PFSK-1 (cell line): ENCODE results near the gene ABCA7.

ENCODE experiments used
- FOXP2 ChIP-seq: optimal IDR thresholded peaks from 2 replicates; pipeline ENCODE3; 2011; ENCODE audit warnings: borderline replicate concordance, control low read depth, inconsistent platforms; ENCODE audit not compliant: insufficient read depth; ENCODE audit errors: extremely low read length, extremely low read depth
- POLR2AphosphoS5 ChIP-seq: IDR thresholded peaks from 2 replicates; pipeline ENCODE4 v1.6.1; 2012; ENCODE audit warnings: low read depth, mild to moderate bottlenecking, control low read depth, low read length, moderate library complexity
- SIN3A ChIP-seq: IDR thresholded peaks from 2 replicates; pipeline ENCODE4 v1.6.1; 2012; ENCODE audit warnings: mild to moderate bottlenecking, low read length, moderate library complexity, borderline replicate concordance; ENCODE audit not compliant: insufficient read depth
- TAF1 ChIP-seq: IDR thresholded peaks from 2 replicates; pipeline ENCODE4 v1.6.1; 2012; ENCODE audit warnings: low read length, control low read depth, borderline replicate concordance; ENCODE audit not compliant: insufficient read depth
- TF ChIP-seq, protein P1 (sequence below), 2 experiments: IDR thresholded peaks; 2 replicates each; pipeline versions ENCODE4 v1.6.1 to v1.8.0; 2011 to 2012; ENCODE audit warnings: low read depth in 2 of 2, low read length in 2 of 2, control low read depth in 1 of 2, inconsistent platforms in 1 of 2, mild to moderate bottlenecking in 1 of 2, moderate library complexity in 1 of 2; ENCODE audit not compliant: insufficient read depth in 1 of 2

ABCA7 gene

GRCh38 chr19:991932-992669 is 47.8 kb upstream of the ABCA7 start:
- TF ChIP-seq TAF1 (no peak), POLR2AphosphoS5 (no peak), SIN3A (no peak), FOXP2 (no peak)
- TF ChIP-seq, protein P1, sequence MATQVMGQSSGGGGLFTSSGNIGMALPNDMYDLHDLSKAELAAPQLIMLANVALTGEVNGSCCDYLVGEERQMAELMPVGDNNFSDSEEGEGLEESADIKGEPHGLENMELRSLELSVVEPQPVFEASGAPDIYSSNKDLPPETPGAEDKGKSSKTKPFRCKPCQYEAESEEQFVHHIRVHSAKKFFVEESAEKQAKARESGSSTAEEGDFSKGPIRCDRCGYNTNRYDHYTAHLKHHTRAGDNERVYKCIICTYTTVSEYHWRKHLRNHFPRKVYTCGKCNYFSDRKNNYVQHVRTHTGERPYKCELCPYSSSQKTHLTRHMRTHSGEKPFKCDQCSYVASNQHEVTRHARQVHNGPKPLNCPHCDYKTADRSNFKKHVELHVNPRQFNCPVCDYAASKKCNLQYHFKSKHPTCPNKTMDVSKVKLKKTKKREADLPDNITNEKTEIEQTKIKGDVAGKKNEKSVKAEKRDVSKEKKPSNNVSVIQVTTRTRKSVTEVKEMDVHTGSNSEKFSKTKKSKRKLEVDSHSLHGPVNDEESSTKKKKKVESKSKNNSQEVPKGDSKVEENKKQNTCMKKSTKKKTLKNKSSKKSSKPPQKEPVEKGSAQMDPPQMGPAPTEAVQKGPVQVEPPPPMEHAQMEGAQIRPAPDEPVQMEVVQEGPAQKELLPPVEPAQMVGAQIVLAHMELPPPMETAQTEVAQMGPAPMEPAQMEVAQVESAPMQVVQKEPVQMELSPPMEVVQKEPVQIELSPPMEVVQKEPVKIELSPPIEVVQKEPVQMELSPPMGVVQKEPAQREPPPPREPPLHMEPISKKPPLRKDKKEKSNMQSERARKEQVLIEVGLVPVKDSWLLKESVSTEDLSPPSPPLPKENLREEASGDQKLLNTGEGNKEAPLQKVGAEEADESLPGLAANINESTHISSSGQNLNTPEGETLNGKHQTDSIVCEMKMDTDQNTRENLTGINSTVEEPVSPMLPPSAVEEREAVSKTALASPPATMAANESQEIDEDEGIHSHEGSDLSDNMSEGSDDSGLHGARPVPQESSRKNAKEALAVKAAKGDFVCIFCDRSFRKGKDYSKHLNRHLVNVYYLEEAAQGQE (IDR thresholded peaks at IDR 0.05; ENCODE audit: insufficient read depth in 1 of 2, low read depth in 2 of 2, low read length in 2 of 2), result no peak

DNA sequence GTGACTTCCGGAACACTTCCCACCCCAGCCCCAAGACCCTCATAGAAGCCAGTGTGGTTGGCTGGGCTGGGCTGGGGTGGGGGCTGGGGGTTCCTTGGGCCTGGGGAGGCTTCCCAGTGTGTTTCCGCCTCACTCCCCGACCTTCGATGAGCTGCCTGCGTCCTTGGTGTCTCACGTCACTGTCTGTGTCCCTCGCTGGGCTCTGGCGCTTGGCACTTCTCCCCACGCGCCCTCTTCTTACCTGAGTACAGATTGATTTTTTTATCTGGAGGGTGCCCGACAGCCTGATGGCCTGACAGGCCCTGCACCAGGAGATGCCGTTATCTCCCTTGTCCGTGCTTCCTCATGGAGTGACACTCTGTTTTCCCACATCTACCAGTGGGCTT is 47.2 kb upstream of the ABCA7 start:
- TF ChIP-seq TAF1, result no peak
- TF ChIP-seq FOXP2, result no peak
- TF ChIP-seq, protein P1 (IDR thresholded peaks at IDR 0.05; ENCODE audit: insufficient read depth in 1 of 2, low read depth in 2 of 2, low read length in 2 of 2), result no peak
- no peak for TF ChIP-seq SIN3A
- no peak for TF ChIP-seq POLR2AphosphoS5

- TF ChIP-seq POLR2AphosphoS5, result no peak
- no peak for TF ChIP-seq FOXP2
- no peak for TF ChIP-seq SIN3A
- TF ChIP-seq, protein P1 (IDR thresholded peaks at IDR 0.05; ENCODE audit: insufficient read depth in 1 of 2, low read depth in 2 of 2, low read length in 2 of 2), result no peak
- no peak for TF ChIP-seq TAF1
These were observed 46.5 kb upstream of the ABCA7 start for GRCh38 chr19:993361-993830.

DNA sequence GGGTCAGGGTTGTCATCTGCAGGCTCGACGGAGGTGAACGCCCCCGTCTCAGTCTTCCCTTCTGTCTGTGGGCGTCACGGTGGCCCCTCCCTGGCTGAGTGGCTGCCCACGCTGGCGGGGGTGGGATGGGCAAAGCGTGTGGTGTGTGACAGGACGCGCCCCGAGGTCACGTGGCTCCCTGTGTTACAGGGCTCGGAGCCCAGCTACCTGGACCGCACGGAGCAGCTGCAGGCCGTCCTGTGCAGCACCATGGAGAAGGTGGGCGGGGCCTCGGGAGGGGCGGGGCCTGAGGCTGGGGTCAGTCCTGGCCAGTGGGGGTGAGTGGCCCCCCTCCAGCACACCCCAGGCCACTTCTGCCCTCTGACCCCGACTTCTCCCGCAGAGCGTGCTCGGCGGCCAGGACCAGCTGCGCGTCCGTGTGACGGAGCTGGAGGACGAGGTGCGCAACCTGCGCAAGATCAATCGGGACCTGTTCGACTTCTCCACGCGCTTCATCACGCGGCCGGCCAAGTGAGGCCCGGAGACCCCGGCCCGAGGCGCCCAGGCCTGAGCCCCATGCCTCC is 46.0 kb upstream of the ABCA7 start:
- TF ChIP-seq TAF1 (no peak), SIN3A (no peak), POLR2AphosphoS5 (no peak), FOXP2 (no peak)
- TF ChIP-seq, protein P1 (IDR thresholded peaks at IDR 0.05; ENCODE audit: insufficient read depth in 1 of 2, low read depth in 2 of 2, low read length in 2 of 2), result no peak

- TF ChIP-seq TAF1, result no peak
- no peak for TF ChIP-seq POLR2AphosphoS5
- TF ChIP-seq SIN3A, result no peak
- no peak for TF ChIP-seq FOXP2
- TF ChIP-seq, protein P1 (IDR thresholded peaks at IDR 0.05; ENCODE audit: insufficient read depth in 1 of 2, low read depth in 2 of 2, low read length in 2 of 2), result no peak
These were observed 45.4 kb upstream of the ABCA7 start for GRCh38 chr19:994516-994915.
